SH-SY5Y (cell line): ENCODE results near the gene NAALADL1.
A peak's percentile ranks its signal among the peaks of the same experiment; 100 is the strongest.

Experiments
- GATA2 ChIP-seq: IDR thresholded peaks from 2 replicates; pipeline ENCODE4 v1.6.1; 2011; ENCODE audit warnings: mild to moderate bottlenecking, low read depth, low read length
- GATA3 ChIP-seq: IDR thresholded peaks from 2 replicates; pipeline ENCODE4 v1.6.1; 2011; ENCODE audit warnings: low read depth, mild to moderate bottlenecking, low read length, moderate library complexity

Gene NAALADL1

GRCh38 chr11:65019824-65020223, 38.5 kb downstream of the NAALADL1 start:
- TF ChIP-seq GATA2 (no peak), GATA3 (no peak)

DNA sequence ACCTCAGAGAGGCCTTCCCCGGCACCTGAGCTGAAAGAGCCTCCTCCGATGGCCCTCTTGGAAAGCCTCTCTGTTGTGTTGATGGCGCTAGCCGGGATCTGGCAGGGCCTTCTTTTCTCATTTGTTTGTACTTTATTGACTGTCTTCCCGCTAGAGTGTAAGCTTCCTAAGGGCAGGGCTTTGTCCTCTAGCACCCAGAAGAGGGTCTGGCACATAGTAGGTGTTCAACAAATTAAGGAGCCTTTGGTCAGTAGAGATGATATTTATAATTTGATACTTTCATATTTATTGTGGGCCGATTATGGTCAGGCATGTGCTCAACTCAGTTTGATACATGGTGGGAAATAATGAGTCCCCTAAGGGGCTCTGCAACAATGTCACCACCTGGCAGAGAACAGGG, 40.4 kb downstream of the NAALADL1 start:
- TF ChIP-seq GATA3 (no peak), GATA2 (no peak)

DNA sequence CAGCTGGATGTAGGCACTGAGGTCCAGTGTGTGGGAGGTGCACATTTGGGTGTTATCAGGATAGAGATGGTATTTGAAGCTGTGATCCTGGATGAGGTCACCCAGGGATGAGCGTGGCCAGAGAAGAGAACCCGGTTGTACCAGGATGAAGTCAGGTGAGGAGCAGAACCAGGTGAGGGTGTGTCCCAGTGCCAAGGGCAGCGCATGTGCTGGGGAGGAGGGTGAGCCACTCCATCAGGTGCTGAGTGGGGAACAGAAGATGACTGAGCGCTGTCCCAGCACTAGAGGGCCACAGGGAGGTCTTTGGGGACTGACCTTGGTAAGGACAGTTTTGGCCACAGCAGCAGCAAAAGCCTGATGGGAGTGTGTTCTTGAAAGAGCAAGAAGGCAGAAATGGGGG, 41.6 kb downstream of the NAALADL1 start:
- TF ChIP-seq GATA2 = no peak
- TF ChIP-seq GATA3 = no peak

- peak; percentile 23; the same call in 1 of the 2 replicates for TF ChIP-seq GATA2
- no peak for TF ChIP-seq GATA3
Measured at GRCh38 chr11:65014726-65015227, 43.6 kb downstream of the NAALADL1 start.

DNA sequence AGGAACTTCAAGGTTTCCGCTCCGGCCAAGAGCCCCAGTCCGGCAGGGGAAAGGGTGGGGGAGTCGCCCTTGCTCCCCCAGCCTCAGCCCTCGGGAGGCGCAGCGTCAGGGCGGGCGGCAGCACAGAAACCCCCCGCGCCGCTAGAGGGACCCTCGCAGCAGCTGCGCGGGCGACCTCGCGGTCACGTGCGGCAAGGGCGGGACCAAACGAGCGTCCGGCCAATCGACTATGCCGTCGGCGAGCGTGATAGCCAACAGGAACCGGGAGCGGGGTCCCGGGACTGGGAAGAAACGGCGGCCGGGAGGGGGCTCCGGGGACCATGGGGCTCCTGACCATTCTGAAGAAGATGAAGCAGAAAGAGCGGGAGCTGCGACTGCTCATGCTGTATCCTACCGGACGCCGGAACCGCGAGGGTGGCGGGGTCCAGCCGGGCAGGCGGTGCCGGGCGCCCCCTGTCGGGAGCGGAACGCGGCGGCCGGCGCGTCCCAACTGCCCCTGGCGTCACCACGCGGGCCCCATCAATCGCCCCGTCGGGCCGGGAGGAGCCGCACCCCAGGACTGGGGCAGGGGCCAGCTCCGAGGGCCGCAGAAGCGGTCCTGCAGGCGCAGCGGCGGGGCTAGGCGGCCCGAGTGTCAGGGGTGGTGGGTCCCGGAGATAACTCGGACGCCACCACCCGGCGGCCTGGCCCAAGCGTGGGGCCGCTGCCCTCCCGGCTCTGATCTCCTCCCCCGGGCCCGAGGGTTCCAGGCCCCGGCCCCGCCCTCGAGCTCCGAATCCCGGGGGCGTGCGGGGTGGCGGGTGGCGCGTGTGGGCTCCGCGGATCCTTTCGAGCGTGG, 44.2 kb downstream of the NAALADL1 start, which contains the start of gene ARL2:
Gene ARL2 (plus strand): TSS at position 273 of the 838 bp plus-strand sequence. CDS start 48 bp downstream, at position 321.
- TF ChIP-seq GATA2 = no peak
- TF ChIP-seq GATA3 = no peak

- TF ChIP-seq GATA2 = no peak
- TF ChIP-seq GATA3 = no peak
Measured at GRCh38 chr11:65013130-65013887, 45.0 kb downstream of the NAALADL1 start.

GRCh38 chr11:65008873-65009272, 49.5 kb downstream of the NAALADL1 start:
- TF ChIP-seq GATA2 = no peak
- no peak for TF ChIP-seq GATA3

GRCh38 chr11:65008016-65008415, 50.3 kb downstream of the NAALADL1 start:
- TF ChIP-seq GATA3 (no peak), GATA2 (no peak)

DNA sequence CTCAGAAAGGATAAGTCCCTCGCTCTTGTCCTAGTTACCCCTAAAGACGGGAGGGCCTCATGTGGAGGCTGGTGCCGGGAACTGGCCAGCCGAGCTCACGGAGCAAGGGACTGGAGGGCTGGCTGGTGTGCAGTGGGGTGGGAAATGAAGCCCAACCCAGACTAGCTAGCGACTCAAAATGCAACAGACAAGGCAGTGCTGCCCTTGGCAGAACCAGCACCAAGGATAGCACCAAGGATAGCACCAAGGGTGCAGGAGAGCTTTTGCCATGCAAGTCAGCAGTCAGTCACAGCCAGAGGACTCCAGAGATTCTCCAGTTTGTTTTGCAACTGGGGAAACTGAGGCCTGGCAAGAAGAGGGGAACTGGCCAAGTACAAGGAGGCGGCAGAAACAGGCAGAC, 55.1 kb downstream of the NAALADL1 start:
- TF ChIP-seq GATA3 (no peak), GATA2 (no peak)

GRCh38 chr11:65002706-65003105, 55.6 kb downstream of the NAALADL1 start:
- TF ChIP-seq GATA2 (no peak), GATA3 (no peak)

- TF ChIP-seq GATA3 (no peak), GATA2 (no peak)
Measured at GRCh38 chr11:64999478-64999877, 58.9 kb downstream of the NAALADL1 start.

DNA sequence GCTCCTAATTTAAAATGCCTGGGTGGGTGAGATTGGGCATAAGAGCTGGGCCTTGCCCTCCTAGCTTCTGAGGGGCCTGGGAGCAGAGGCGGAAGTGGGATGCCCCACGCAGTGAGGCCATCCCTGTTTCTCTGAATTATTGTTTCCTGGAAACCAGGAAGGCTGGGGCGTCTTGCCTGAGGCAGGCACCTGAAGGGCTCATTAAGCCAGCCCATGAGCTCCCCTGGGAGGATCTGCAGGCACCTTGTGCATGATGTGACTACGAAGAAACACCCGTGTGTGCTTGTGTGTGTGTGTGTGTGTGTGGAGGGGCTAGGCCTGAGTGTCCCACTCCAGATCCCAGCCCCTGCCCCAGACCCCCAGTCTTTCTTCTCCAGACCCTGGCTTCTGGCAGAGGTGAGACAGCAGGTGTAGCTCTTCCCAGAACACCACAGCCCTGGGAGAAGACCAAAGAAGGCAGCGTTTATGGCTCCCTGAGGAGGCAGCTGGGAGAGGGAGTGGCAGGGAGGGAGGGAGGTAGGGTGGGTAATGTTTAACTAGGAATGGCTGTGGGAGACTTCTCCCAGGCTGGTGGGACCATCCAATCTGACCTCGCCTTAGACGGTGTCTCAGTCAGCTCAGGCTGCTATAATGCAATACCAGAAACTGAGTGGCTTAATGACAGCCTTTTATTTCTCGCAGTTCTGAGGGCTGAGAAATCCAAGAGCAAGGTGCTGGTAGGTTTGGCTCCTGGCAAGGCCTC, 59.5 kb downstream of the NAALADL1 start:
- TF ChIP-seq GATA3 (no peak), GATA2 (no peak)

GRCh38 chr11:64998141-64998540, 60.2 kb downstream of the NAALADL1 start:
- TF ChIP-seq GATA2 (no peak), GATA3 (no peak)

GRCh38 chr11:64996710-64997380, 61.5 kb downstream of the NAALADL1 start, which contains the start of gene BATF2:
Gene BATF2 (minus strand): TSS chr11:64996971. CDS start chr11:64996914, 57 bp downstream.
- TF ChIP-seq GATA2 (no peak), GATA3 (no peak)
